Dedifferentiated amniotic fluid mesenchymal stem cell (primary cell): ENCODE measurements around the gene NTSR1.

Experiments
- DNase-seq: peaks from one replicate; pipeline ENCODE4 v3.0.0-alpha.2; 2016; ENCODE audit errors: extremely low spot score

The NTSR1 gene

DNA sequence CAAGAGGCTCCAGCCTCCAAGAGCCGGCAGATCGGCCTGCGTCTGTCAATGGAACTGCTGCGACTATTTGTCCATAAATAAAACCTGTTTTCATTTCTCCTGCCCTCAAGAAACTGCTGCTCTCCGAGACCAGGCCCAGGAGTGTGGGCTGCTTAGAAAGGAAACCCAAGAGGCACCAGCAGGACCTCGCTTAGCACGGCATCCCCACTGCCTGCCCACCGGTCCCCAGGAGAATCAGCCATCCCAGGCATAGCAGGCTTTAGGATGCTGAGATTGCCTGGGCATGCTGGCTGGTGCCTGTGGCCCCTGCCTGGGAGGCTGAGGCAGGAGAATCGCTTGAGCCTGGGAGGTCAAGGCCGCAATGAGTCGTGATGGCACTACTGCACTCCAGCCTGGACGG, 17.6 kb downstream of the NTSR1 start:
- DNase-seq: no peak

DNA sequence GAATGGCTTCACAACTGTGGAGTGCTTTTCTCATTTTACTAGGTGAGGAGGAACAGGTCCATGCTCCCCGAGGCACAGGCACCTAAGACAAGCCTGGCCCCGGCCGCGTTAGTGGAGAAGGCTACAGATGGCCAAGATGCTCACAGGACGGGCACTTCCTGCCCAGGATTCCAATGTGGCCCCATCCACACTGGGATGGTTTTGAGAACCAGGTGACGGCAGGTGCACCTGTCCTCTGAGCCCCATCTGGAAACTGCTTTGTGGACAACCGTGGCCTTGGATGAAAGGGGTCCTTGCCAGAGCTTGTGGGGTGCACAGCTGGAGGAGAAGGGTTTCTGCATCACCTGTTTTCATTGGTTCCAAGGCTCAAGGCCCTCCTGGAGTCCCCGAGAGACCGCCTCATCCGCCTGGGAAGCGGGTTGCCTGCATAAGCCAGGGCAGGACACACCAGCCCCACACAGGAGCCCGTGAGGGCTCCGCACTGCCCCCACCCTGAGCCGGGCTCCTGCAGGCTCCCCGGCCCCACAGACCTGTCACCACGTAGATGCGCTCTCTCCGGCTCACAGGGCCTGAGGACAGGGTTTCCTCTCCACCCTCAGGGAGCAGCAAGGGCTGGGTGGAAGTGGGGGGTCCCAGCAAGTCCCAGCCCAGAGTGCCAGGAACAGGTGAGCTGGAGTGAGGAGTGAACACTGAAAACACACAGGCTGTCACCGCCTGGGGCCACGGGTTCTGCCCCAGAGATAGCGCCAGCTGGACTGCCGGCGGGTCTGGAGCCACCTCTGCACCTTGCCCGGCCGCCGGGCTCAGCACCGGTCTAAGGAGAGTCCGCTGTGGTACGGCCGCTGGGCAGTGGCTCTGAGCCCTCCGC, 18.3 kb downstream of the NTSR1 start:
- DNase-seq: no peak

GRCh38 chr20:62727584-62728027, 19.0 kb downstream of the NTSR1 start:
- no peak for DNase-seq

GRCh38 chr20:62728028-62728780, 19.6 kb downstream of the NTSR1 start:
- no peak for DNase-seq

- no peak for DNase-seq
These were observed 20.2 kb downstream of the NTSR1 start for GRCh38 chr20:62728781-62729300.

- no peak for DNase-seq
These were observed 21.8 kb downstream of the NTSR1 start for GRCh38 chr20:62730481-62730880.

DNA sequence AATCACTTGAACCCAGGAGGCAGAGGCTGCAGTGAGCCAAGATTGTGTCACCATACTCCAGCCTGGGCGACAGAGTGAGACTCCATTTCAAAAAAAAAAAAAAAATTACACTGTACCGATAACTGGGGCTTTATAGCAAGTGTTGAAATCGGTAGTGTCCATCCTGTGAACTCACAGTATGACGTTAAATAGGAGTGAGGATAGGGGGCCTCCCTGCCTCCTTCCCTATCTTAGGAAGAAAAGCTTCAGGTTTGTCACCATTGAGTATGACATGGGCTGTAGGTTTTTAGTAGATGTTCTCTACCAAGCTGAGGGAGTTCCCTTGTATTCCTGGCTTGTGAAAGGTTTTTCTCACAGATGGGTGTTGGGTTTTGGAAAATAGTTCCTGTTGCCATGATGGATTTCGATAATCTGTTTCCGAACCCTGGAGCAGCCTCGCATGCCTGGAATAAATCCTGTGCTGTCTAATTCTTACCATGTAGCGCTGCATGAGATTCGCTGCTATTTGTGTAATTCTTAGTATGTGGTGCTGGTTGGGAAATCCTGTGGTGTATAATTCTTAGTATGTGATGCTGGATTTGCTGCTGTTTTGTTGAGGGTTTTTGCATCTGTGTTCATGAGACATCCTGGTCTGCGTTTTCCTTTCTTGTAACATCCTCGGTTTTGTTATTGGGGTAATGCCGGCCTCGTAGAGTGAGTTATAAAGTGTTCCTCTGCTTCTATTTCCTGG, 23.6 kb downstream of the NTSR1 start:
- DNase-seq: no peak

- no peak for DNase-seq
These were observed 24.3 kb downstream of the NTSR1 start for GRCh38 chr20:62732842-62733525.

GRCh38 chr20:62733526-62733842, 24.8 kb downstream of the NTSR1 start:
- no peak for DNase-seq

DNA sequence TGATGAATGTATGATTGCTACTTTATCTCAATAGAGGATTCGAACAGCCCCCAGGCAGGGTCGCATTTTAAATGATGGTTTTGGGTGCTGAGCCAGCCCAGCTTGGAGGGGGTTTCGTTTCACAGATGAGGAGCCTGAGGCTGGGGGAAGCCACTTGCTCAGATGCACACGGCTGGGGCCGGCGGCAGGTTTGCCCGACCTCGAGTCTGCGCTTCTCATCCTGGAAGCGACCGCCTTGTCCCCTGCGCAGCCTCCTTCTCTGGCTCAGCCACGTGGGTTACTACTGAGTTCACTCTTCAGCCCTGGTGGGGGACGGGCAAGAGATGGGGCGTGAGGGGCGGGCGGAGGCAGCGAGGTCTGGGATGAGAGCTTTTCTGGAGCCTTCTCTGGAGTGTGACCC, 25.3 kb downstream of the NTSR1 start:
- no peak for DNase-seq

DNA sequence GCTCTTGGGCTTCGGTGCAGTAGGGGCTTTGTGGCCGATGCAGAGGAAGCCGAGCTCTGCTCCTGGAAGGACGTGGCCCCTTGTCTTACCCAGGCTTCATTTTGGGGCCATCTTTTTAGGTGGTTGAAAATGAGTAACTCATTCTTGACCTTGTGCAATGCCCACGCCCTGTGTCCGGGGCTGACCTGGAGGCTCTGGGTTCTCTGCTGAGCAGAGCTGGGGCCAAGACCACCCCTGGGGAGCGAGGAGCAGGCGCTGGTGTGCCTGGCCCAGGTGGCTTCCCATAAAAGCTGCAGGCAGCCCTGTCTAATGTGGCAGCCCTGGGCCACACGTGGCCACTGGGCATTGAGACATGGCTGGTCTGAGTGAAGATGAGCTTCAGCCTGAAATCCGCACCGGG, 25.7 kb downstream of the NTSR1 start:
- no peak for DNase-seq

GRCh38 chr20:62734881-62735280, 26.2 kb downstream of the NTSR1 start:
- DNase-seq: no peak

- DNase-seq: no peak
These were observed 26.7 kb downstream of the NTSR1 start for GRCh38 chr20:62735331-62735821.

GRCh38 chr20:62736026-62736406, 27.4 kb downstream of the NTSR1 start:
- no peak for DNase-seq

- no peak for DNase-seq
These were observed 27.9 kb downstream of the NTSR1 start for GRCh38 chr20:62736407-62737071.

GRCh38 chr20:62737271-62737811, 28.7 kb downstream of the NTSR1 start:
- no peak for DNase-seq

- no peak for DNase-seq
These were observed 29.6 kb downstream of the NTSR1 start for GRCh38 chr20:62738025-62738881.

- no peak for DNase-seq
These were observed 30.4 kb downstream of the NTSR1 start for GRCh38 chr20:62739067-62739466.

- DNase-seq: no peak
These were observed 31.1 kb downstream of the NTSR1 start for GRCh38 chr20:62739581-62740285.
